ENCODE measurements around the gene FOXL3. TPM values are rescaled to one million over a fixed set of nuclear protein-coding genes. Genes with fewer than 3 reads are reported as not detected.

The FOXL3 gene
- total and polyA plus RNA-seq, 4 donors: not detected

- H3K9ac ChIP-seq (ENCODE audit: insufficient read depth in 1 of 2, low read length in 2 of 2): no peak overlapping the region
- H3K4me1 ChIP-seq (ENCODE audit: control insufficient read depth in 5 of 5, insufficient read depth in 5 of 5, low read length in 5 of 5): peaks cover 0 to 5% (median 0%) of the 10 kb centered on the region in 5 donors
- DNase-seq: no peak
- peaks cover 0 to 6% (median 2%) of the 10 kb centered on the region in 4 donors for H3K9me3 ChIP-seq (ENCODE audit: control insufficient read depth in 4 of 4, insufficient read depth in 3 of 4, low read length in 3 of 4)
- H3K36me3 ChIP-seq (ENCODE audit: control insufficient read depth in 4 of 4, insufficient read depth in 4 of 4, low read length in 4 of 4): no peaks in the 10 kb centered on the region
- TF ChIP-seq CTCF (IDR thresholded peaks at IDR 0.05; ENCODE audit: control extremely low read depth, extremely low read depth): no peak
- no peak overlapping the region for H3K27ac ChIP-seq (ENCODE audit: low read depth in 1 of 2, low read length in 1 of 2)
- no peak for ATAC-seq (ENCODE audit: insufficient read depth, low FRiP score)
- WGBS, 2 donors: 86 to 88% methylated on average over 44 to 45 of the region's 45 CpGs
- peaks cover 0 to 3% (median 0%) of the 10 kb centered on the region in 3 donors for H3K27me3 ChIP-seq (ENCODE audit: control insufficient read depth in 3 of 3, insufficient read depth in 3 of 3, low read length in 2 of 3)
- H3K4me3 ChIP-seq: no peak overlapping the region
Observed at GRCh38 chr7:266851-267840, 22.8 kb upstream of the FOXL3 start.

DNA sequence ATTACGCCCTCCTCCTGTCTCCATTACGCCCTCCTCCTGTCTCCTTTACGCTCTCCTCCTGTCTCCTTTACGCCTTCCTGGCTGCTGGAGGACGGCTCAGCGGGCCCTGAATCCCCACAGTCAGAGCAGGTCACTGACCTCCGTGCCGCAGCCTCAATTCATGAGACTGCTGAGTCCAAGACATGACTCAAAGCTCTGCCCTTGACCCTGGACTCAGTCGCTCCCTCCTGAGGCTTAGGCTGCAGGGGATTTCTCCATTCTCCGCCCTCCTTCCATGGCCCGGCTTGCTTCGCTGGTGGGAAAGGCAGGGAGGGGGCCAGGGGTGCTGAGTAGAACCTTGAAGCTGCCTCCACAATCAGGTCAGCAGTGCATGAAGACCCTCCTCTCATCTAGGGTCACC, 21.0 kb upstream of the FOXL3 start:
- H3K4me1 ChIP-seq (ENCODE audit: control insufficient read depth in 5 of 5, insufficient read depth in 5 of 5, low read length in 5 of 5): peaks cover 0 to 5% (median 0%) of the 10 kb centered on the region in 5 donors
- H3K27me3 ChIP-seq (ENCODE audit: control insufficient read depth in 3 of 3, insufficient read depth in 3 of 3, low read length in 2 of 3): peaks cover 0 to 3% (median 0%) of the 10 kb centered on the region in 3 donors
- TF ChIP-seq CTCF (IDR thresholded peaks at IDR 0.05; ENCODE audit: control extremely low read depth, extremely low read depth): no peak
- 88 to 92% methylated on average over 12 of the region's 12 CpGs for WGBS, 2 donors
- H3K9ac ChIP-seq (ENCODE audit: insufficient read depth in 1 of 2, low read length in 2 of 2): no peak overlapping the region
- no peaks in the 10 kb centered on the region for H3K36me3 ChIP-seq (ENCODE audit: control insufficient read depth in 4 of 4, insufficient read depth in 4 of 4, low read length in 4 of 4)
- DNase-seq: no peak
- H3K9me3 ChIP-seq (ENCODE audit: control insufficient read depth in 4 of 4, insufficient read depth in 3 of 4, low read length in 3 of 4): peaks cover 0 to 5% (median 0%) of the 10 kb centered on the region in 4 donors
- ATAC-seq (ENCODE audit: insufficient read depth, low FRiP score): no peak
- no peak overlapping the region for H3K4me3 ChIP-seq
- no peak overlapping the region for H3K27ac ChIP-seq (ENCODE audit: low read depth in 1 of 2, low read length in 1 of 2)

GRCh38 chr7:269721-270120, 20.2 kb upstream of the FOXL3 start:
- H3K9me3 ChIP-seq (ENCODE audit: control insufficient read depth in 4 of 4, insufficient read depth in 3 of 4, low read length in 3 of 4): peaks cover 0 to 5% (median 0%) of the 10 kb centered on the region in 4 donors
- 86 to 89% methylated on average over 11 of the region's 11 CpGs for WGBS, 2 donors
- no peaks in the 10 kb centered on the region for H3K36me3 ChIP-seq (ENCODE audit: control insufficient read depth in 4 of 4, insufficient read depth in 4 of 4, low read length in 4 of 4)
- no peaks in the 10 kb centered on the region for H3K4me1 ChIP-seq (ENCODE audit: control insufficient read depth in 5 of 5, insufficient read depth in 5 of 5, low read length in 5 of 5)
- TF ChIP-seq CTCF (IDR thresholded peaks at IDR 0.05; ENCODE audit: control extremely low read depth, extremely low read depth): no peak
- no peak overlapping the region for H3K4me3 ChIP-seq
- no peak overlapping the region for H3K9ac ChIP-seq (ENCODE audit: insufficient read depth in 1 of 2, low read length in 2 of 2)
- H3K27me3 ChIP-seq (ENCODE audit: control insufficient read depth in 3 of 3, insufficient read depth in 3 of 3, low read length in 2 of 3): peaks cover 0 to 3% (median 0%) of the 10 kb centered on the region in 3 donors
- no peak overlapping the region for H3K27ac ChIP-seq (ENCODE audit: low read depth in 1 of 2, low read length in 1 of 2)
- no peak for DNase-seq
- ATAC-seq (ENCODE audit: insufficient read depth, low FRiP score): no peak
